Measurements from ENCODE around the gene MUC5B.

MUC5B gene

GRCh38 chr11:1309498-1310317 lies 86.8 kb downstream of the MUC5B start, which contains the start of gene TOLLIP:
TOLLIP (minus strand) TSS chr11:1309632; CDS start chr11:1309498, 134 bp downstream.
- Histone ChIP-seq H3K27ac (ENCODE audit: low read depth, low read length, poor library complexity, severe bottlenecking) (peak within 1 kb of the TSS; percentile 46), H3K4me2 (ENCODE audit: low read length) (peak within 1 kb of the TSS; percentile 78), H3K9me2 (ENCODE audit: low read depth, low read length) (no peaks in the 10 kb centered on the region), H3K79me2 (ENCODE audit: insufficient read depth, low read length) (no peaks in the 10 kb centered on the region), H2AFZ (ENCODE audit: low read length) (no peak within 1 kb of the TSS), H3F3A (ENCODE audit: insufficient read depth, low read length) (no peaks in the 10 kb centered on the region), H3K9me3 (ENCODE audit: low read length) (peaks cover 7% of the 10 kb centered on the region), H3K27me3 (ENCODE audit: insufficient read depth, low read length) (no peaks in the 10 kb centered on the region), H4K20me1 (ENCODE audit: insufficient read depth, low read length) (no peaks in the 10 kb centered on the region), H3K4me1 (ENCODE audit: insufficient read depth, low read length, severe bottlenecking) (peaks cover 41% of the 10 kb centered on the region), H3K36me3 (ENCODE audit: insufficient read depth, low read length) (peaks cover 4% of the 10 kb centered on the region; the same call in 1 of the 2 replicates), H3K9ac (ENCODE audit: low read length) (peak within 1 kb of the TSS; percentile 72), H3K4me3 (ENCODE audit: low read depth, low read length, poor library complexity, severe bottlenecking) (peak within 1 kb of the TSS; percentile 70)
- TF ChIP-seq CTCF (IDR thresholded peaks at IDR 0.05; ENCODE audit: low read length): peak; percentile 26; the same call in 1 of the 2 replicates
- no peak for TF ChIP-seq EZH2 (IDR thresholded peaks at IDR 0.05; ENCODE audit: borderline replicate concordance, low read length)

GRCh38 chr11:1310318-1310687 lies 87.4 kb downstream of the MUC5B start:
- H3K27me3 ChIP-seq (ENCODE audit: insufficient read depth, low read length): no peaks in the 10 kb centered on the region
- peak overlapping the region; percentile 61 for H3K9ac ChIP-seq (ENCODE audit: low read length)
- no peaks in the 10 kb centered on the region for H3K79me2 ChIP-seq (ENCODE audit: insufficient read depth, low read length)
- H3F3A ChIP-seq (ENCODE audit: insufficient read depth, low read length): no peaks in the 10 kb centered on the region
- H3K9me3 ChIP-seq (ENCODE audit: low read length): peaks cover 7% of the 10 kb centered on the region
- H3K27ac ChIP-seq (ENCODE audit: low read depth, low read length, poor library complexity, severe bottlenecking): peak overlapping the region; percentile 46
- peaks cover 41% of the 10 kb centered on the region for H3K4me1 ChIP-seq (ENCODE audit: insufficient read depth, low read length, severe bottlenecking)
- H3K4me2 ChIP-seq (ENCODE audit: low read length): peak overlapping the region; percentile 59
- peaks cover 4% of the 10 kb centered on the region; the same call in 1 of the 2 replicates for H3K36me3 ChIP-seq (ENCODE audit: insufficient read depth, low read length)
- no peaks in the 10 kb centered on the region for H4K20me1 ChIP-seq (ENCODE audit: insufficient read depth, low read length)
- H3K4me3 ChIP-seq (ENCODE audit: low read depth, low read length, poor library complexity, severe bottlenecking): peak overlapping the region; percentile 70
- H2AFZ ChIP-seq (ENCODE audit: low read length): no peak overlapping the region
- no peak for TF ChIP-seq CTCF (IDR thresholded peaks at IDR 0.05; ENCODE audit: low read length)
- no peak for TF ChIP-seq EZH2 (IDR thresholded peaks at IDR 0.05; ENCODE audit: borderline replicate concordance, low read length)
- no peaks in the 10 kb centered on the region for H3K9me2 ChIP-seq (ENCODE audit: low read depth, low read length)

GRCh38 chr11:1310772-1311468 lies 88.1 kb downstream of the MUC5B start:
- Histone ChIP-seq H3K4me2 (ENCODE audit: low read length) (peak overlapping the region; percentile 59), H3F3A (ENCODE audit: insufficient read depth, low read length) (no peaks in the 10 kb centered on the region), H3K79me2 (ENCODE audit: insufficient read depth, low read length) (no peaks in the 10 kb centered on the region), H3K9me2 (ENCODE audit: low read depth, low read length) (no peaks in the 10 kb centered on the region), H3K36me3 (ENCODE audit: insufficient read depth, low read length) (no peaks in the 10 kb centered on the region; the same call in 1 of the 2 replicates), H4K20me1 (ENCODE audit: insufficient read depth, low read length) (no peaks in the 10 kb centered on the region), H3K27me3 (ENCODE audit: insufficient read depth, low read length) (no peaks in the 10 kb centered on the region), H3K27ac (ENCODE audit: low read depth, low read length, poor library complexity, severe bottlenecking) (peak overlapping the region; percentile 46), H3K9me3 (ENCODE audit: low read length) (peaks cover 7% of the 10 kb centered on the region), H3K4me3 (ENCODE audit: low read depth, low read length, poor library complexity, severe bottlenecking) (peak overlapping the region; percentile 70), H3K9ac (ENCODE audit: low read length) (peak overlapping the region; percentile 61), H3K4me1 (ENCODE audit: insufficient read depth, low read length, severe bottlenecking) (peaks cover 41% of the 10 kb centered on the region), H2AFZ (ENCODE audit: low read length) (no peak overlapping the region)
- TF ChIP-seq EZH2 (IDR thresholded peaks at IDR 0.05; ENCODE audit: borderline replicate concordance, low read length) (no peak), CTCF (IDR thresholded peaks at IDR 0.05; ENCODE audit: low read length) (0 out of 2 replicates have a peak, but pooled peaks have one; percentile 6)

Data from OCI-LY1 (cell line).